Measurements from ENCODE around the gene LRRC1.

- TF ChIP-seq CTCF (conservative IDR thresholded peaks at IDR 0.05 in 1 of 2, IDR thresholded peaks at IDR 0.05 in 1 of 2; ENCODE audit: low read depth in 1 of 2, low read length in 2 of 2) (no peak), EZH2 (IDR thresholded peaks at IDR 0.05; ENCODE audit: low read length, missing control alignments) (no peak)
Observed at GRCh38 chr6:53824714-53825113, 29.9 kb downstream of the LRRC1 start.

Measured in fibroblast of lung (primary cell).